GM12878 (cell line): Measurements from ENCODE around the gene DSE. TPM values are rescaled to one million over a fixed set of nuclear protein-coding genes. Genes with fewer than 3 reads are reported as not detected.

ENCODE experiments used
- ATAC-seq: fragments of 200-7000 bp; cut with Tn5 transposase; 3 replicates; pipeline ENCODE4 v1.9.1; 2020; ENCODE audit warnings: mild to moderate bottlenecking, moderate library complexity
- BruUV-seq: library from RNA; stranded (reverse); fragments of 400-500 nt; replicated peaks from 2 replicates; lab custom pipeline; 2021; lab: Mats Ljungman, UMichigan
- CTCF ChIA-PET: fragments of 300-600 bp; sonication (Branson Sonifier 250); formaldehyde crosslinking; extraction: SDS; loops from one replicate; lab custom pipeline; 2021; ENCODE audit warnings: inconsistent platforms; lab: Yijun Ruan, JAX
- POLR2A ChIA-PET: fragments of 350-600 bp; formaldehyde crosslinking; extraction: SDS; loops from one replicate; lab custom pipeline; 2021; ENCODE audit warnings: inconsistent platforms; lab: Charles Lee
- RAD21 ChIA-PET: fragments of 300-600 bp; sonication (Branson Sonifier 250); formaldehyde crosslinking; loops from one replicate; lab custom pipeline; 2023; ENCODE audit warnings: antibody characterized with exemption; ENCODE audit not compliant: unreplicated experiment; lab: Charles Lee
- SMC1A ChIA-PET: fragments of 300-600 bp; sonication (Branson Sonifier 250); formaldehyde crosslinking; loops from one replicate; lab custom pipeline; 2023; ENCODE audit not compliant: unreplicated experiment, uncharacterized antibody; lab: Charles Lee
- DNase-seq: peaks from one replicate; pipeline ENCODE4 v3.0.0-alpha.2; 2011; ENCODE audit warnings: low read depth, low spot score
- FAIRE-seq: peaks from 3 replicates; lab custom pipeline; 2011; peaks lifted over from hg19 to GRCh38; lab: Jason Lieb, UNC
- H2AFZ ChIP-seq: 2 replicates; pipeline ENCODE4 v1.6.0; 2011; ENCODE audit warnings: low read depth, low read length, control low read depth; ENCODE audit not compliant: control insufficient read depth
- H3K27ac ChIP-seq: 2 replicates; pipeline ENCODE4 v1.5.1; 2011; ENCODE audit warnings: control low read depth; ENCODE audit not compliant: control insufficient read depth, insufficient read depth
- H3K27me3 ChIP-seq, 2 experiments: replicated peaks in 1 of 2; 2 replicates each; pipeline versions ENCODE4 v1.6.0 to v1.6.1; 2011; ENCODE audit warnings: low read length in 1 of 2; ENCODE audit not compliant: control insufficient read depth in 2 of 2, insufficient read depth in 2 of 2
- H3K36me3 ChIP-seq, 2 experiments: 2 replicates each; pipeline ENCODE4 v1.5.1; 2011; ENCODE audit warnings: low read length in 1 of 2; ENCODE audit not compliant: control insufficient read depth in 2 of 2, insufficient read depth in 2 of 2
- H3K4me1 ChIP-seq: 2 replicates; pipeline ENCODE4 v1.6.1; 2011; ENCODE audit warnings: mild to moderate bottlenecking, low read length, moderate library complexity, mixed read lengths; ENCODE audit not compliant: control insufficient read depth, insufficient read depth
- H3K4me2 ChIP-seq: 2 replicates; pipeline ENCODE4 v1.6.0; 2011; ENCODE audit warnings: control low read depth; ENCODE audit not compliant: control insufficient read depth, insufficient read depth
- H3K4me3 ChIP-seq: fragments of 200-600 bp; sonication (generic); 2 replicates; pipeline ENCODE4 v1.5.1; 2016
- H3K79me2 ChIP-seq: 2 replicates; pipeline ENCODE4 v1.6.0; 2011; ENCODE audit warnings: low read length; ENCODE audit not compliant: control insufficient read depth, insufficient read depth
- H3K9ac ChIP-seq: 2 replicates; pipeline ENCODE4 v1.8.0; 2011; ENCODE audit warnings: low read length, control low read depth, mixed read lengths; ENCODE audit not compliant: control insufficient read depth, insufficient read depth
- H3K9me3 ChIP-seq: replicated peaks from 3 replicates; pipeline ENCODE4 v1.5.1; 2011; ENCODE audit warnings: mild to moderate bottlenecking, low read length; ENCODE audit not compliant: control insufficient read depth, insufficient read depth
- H4K20me1 ChIP-seq: 2 replicates; pipeline ENCODE4 v1.6.0; 2011; ENCODE audit not compliant: control insufficient read depth, insufficient read depth
- BMI1 ChIP-seq: fragments of 450-650 bp; IDR thresholded peaks from 2 replicates; pipeline ENCODE4 v1.6.1; 2016; ENCODE audit warnings: mild to moderate bottlenecking, moderate library complexity, borderline replicate concordance
- BRCA1 ChIP-seq: IDR thresholded peaks from 2 replicates; pipeline ENCODE4 v1.6.1; 2011; ENCODE audit warnings: low read depth, low read length, improper control_type of control experiment
- CREB1 ChIP-seq: IDR thresholded peaks from 2 replicates; pipeline ENCODE4 v1.6.1; 2012; ENCODE audit warnings: low read depth, mild to moderate bottlenecking, inconsistent platforms
- CREM ChIP-seq: IDR thresholded peaks from 2 replicates; pipeline ENCODE4 v1.6.1; 2014; ENCODE audit warnings: antibody characterized with exemption, low read depth
- E2F8 ChIP-seq: fragments of 450-650 bp; IDR thresholded peaks from 2 replicates; pipeline ENCODE4 v1.6.1; 2018; ENCODE audit warnings: mild to moderate bottlenecking, low read depth, moderate library complexity; ENCODE audit not compliant: partially characterized antibody
- IKZF2 ChIP-seq, 2 experiments: fragments of 450-650 bp; IDR thresholded peaks; 2 replicates each; pipeline ENCODE4 v1.6.1; 2017; ENCODE audit warnings: mild to moderate bottlenecking in 2 of 2, moderate library complexity in 2 of 2
- JUND ChIP-seq: IDR thresholded peaks from 2 replicates; pipeline ENCODE4 v1.6.1; 2012; ENCODE audit warnings: low read depth, mild to moderate bottlenecking, low read length, improper control_type of control experiment, moderate library complexity
- MTA3 ChIP-seq: IDR thresholded peaks from 2 replicates; pipeline ENCODE4 v1.6.1; 2012; ENCODE audit warnings: low read length, inconsistent platforms, borderline replicate concordance
- NFXL1 ChIP-seq: fragments of 450-650 bp; IDR thresholded peaks from 2 replicates; pipeline ENCODE4 v1.6.1; 2017; ENCODE audit warnings: antibody characterized with exemption, mild to moderate bottlenecking, borderline replicate concordance
- STAT3 ChIP-seq: IDR thresholded peaks from 2 replicates; pipeline ENCODE4 v1.6.1; 2011; ENCODE audit warnings: low read depth, low read length, improper control_type of control experiment
- SUZ12 ChIP-seq: fragments of 200-600 bp; sonication (generic); IDR thresholded peaks from one replicate; pipeline ENCODE4 v1.6.1; 2018; ENCODE audit warnings: antibody characterized with exemption, mild to moderate bottlenecking; ENCODE audit not compliant: unreplicated experiment
- TCF3 ChIP-seq: IDR thresholded peaks from 2 replicates; pipeline ENCODE4 v1.6.1; 2012; ENCODE audit warnings: low read depth, mild to moderate bottlenecking, low read length, borderline replicate concordance; ENCODE audit not compliant: insufficient read depth
- ZBTB11 ChIP-seq: fragments of 450-650 bp; formaldehyde crosslinking; IDR thresholded peaks from 2 replicates; pipeline ENCODE4 v1.5.0; 2022; ENCODE audit warnings: mild to moderate bottlenecking, missing genetic modification characterization
- ZBTB4 ChIP-seq: fragments of 450-650 bp; formaldehyde crosslinking; IDR thresholded peaks from 2 replicates; pipeline ENCODE4 v1.4.0; 2022; ENCODE audit warnings: mild to moderate bottlenecking, moderate library complexity
- ZZZ3 ChIP-seq: IDR thresholded peaks from 2 replicates; pipeline ENCODE4 v1.6.1; 2011; ENCODE audit warnings: low read depth; ENCODE audit not compliant: control insufficient read depth, insufficient read length
- WGBS: methylation state at CpG from one replicate; pipeline ENCODE4 v1.1.6; 2016; ENCODE audit warnings: low lambda C conversion rate; ENCODE audit not compliant: insufficient replicate concordance, insufficient coverage; ENCODE audit errors: missing lambda C conversion rate; 5-methylcytosine and 5-hydroxymethylcytosine counted together
- in situ Hi-C: fragments of 300-500 bp; cut with MboI; formaldehyde crosslinking; loops from 9 replicates; pipeline ENCODE4 v1.14.3; 2018; ENCODE audit warnings: mixed read lengths
- intact Hi-C: fragments of 100-400 bp; cut with micrococcal nuclease; formaldehyde crosslinking; loops from one replicate; pipeline ENCODE4 v1.14.2; 2022; ENCODE audit not compliant: unreplicated experiment
- polyA plus RNA-seq, 11 experiments: library from polyadenylated mRNA; depleted of rRNA in 4 of 11; unstranded in 6 of 11; stranded (reverse) in 5 of 11; fragments of >200 nt; fragmentation: Nextera tagmentation in 4 of 11; fragmentation: Illumina TruSeq in 1 of 11; extraction: Ambion mirVana in 4 of 11; extraction: Trizol in 1 of 11; gene quantifications; 1 replicate in 1 of 11; 2 replicates in 10 of 11; pipeline versions ENCODE4 v1.2.1 to v1.2.3, GENCODE V29; 2011 to 2016; ENCODE audit warnings: inconsistent platforms in 2 of 11, missing spikeins in 2 of 11, low read depth in 1 of 11
- total RNA-seq, 4 experiments: library from RNA; depleted of rRNA in 3 of 4; stranded (reverse); fragments of >200 nt in 3 of 4; fragmentation: Illumina TruSeq in 1 of 4; extraction: Trizol in 1 of 4; gene quantifications; 2 replicates each; pipeline versions ENCODE4 v1.2.1 to v1.2.3, GENCODE V29; 2013 to 2021

DSE gene
- total and polyA plus RNA-seq, 10 of the 15 experiments (the other 5 are each of a cell fraction or from before 2014, with no cell fraction given) = 12.6 to 76.4 (median 43.0) TPM

- intact Hi-C loops = no loop called here
- no peak for FAIRE-seq
- H3K27ac ChIP-seq = no peak overlapping the region
- RAD21 ChIA-PET = interaction anchor here (1.2 kb wide), 1 partner anchor 12 kb away, joined by 3 read pairs; no protein-coding TSS in a partner anchor
- CTCF ChIA-PET = interaction anchor here (3.3 kb wide), 1 partner anchor 132 kb away, joined by 12 read pairs; no protein-coding TSS in a partner anchor
- no peaks in the 10 kb centered on the region for H4K20me1 ChIP-seq
- peaks cover 2% of the 10 kb centered on the region for H3K9me3 ChIP-seq
- H3K9ac ChIP-seq = no peak overlapping the region
- ATAC-seq = no peak
- TF ChIP-seq CREM = no peak
- no peak for TF ChIP-seq BRCA1
- no peak for TF ChIP-seq BMI1
- no peak for TF ChIP-seq JUND
- no peak for TF ChIP-seq MTA3
- TF ChIP-seq ZZZ3 = no peak
- no peak for TF ChIP-seq CREB1
- no peak for TF ChIP-seq E2F8
- TF ChIP-seq SUZ12 = no peak
- no peak for TF ChIP-seq STAT3
- no peak for TF ChIP-seq NFXL1
- TF ChIP-seq ZBTB11 (CRISPR knock-in tag) = no peak
- TF ChIP-seq ZBTB4 (CRISPR knock-in tag) = no peak
- no peak for TF ChIP-seq IKZF2 (IDR thresholded peaks at IDR 0.05)
- TF ChIP-seq TCF3 = no peak
- TF ChIP-seq, all 136 proteins: peak for 0
- over 99% methylated on average over 5 of the region's 5 CpGs for WGBS
- in situ Hi-C loops = no loop called here
- ChIA-PET POLR2A (no interaction called here), SMC1A (interaction anchor here (0.6 to 2.3 kb wide), 4 partner anchors 9 to 30 kb away, joined by 3 to 8 read pairs (median 4); no protein-coding TSS in a partner anchor)
- Histone ChIP-seq H2AFZ (no peak overlapping the region), H3K27me3 (no peaks in the 10 kb centered on the region), H3K79me2 (peaks cover 69% of the 10 kb centered on the region), H3K4me2 (no peak overlapping the region), H3K4me3 (no peak overlapping the region), H3K36me3 (peaks cover 0 to 16% of the 10 kb centered on the region in 2 experiments; a peak in 2 of 4 replicates), H3K4me1 (no peaks in the 10 kb centered on the region; the same call in 1 of the 2 replicates)
- no peak for DNase-seq
- BruUV-seq = no TSS peak
These were observed 49.6 kb downstream of the DSE start for GRCh38 chr6:116420341-116420740.
